D721Med (cell line): ENCODE results near the gene LHFPL6.

ENCODE experiments used
- DNase-seq: peaks from one replicate; pipeline ENCODE4 v3.0.0; 2011; ENCODE audit warnings: low spot score; ENCODE audit not compliant: insufficient read length
- FAIRE-seq: peaks from 2 replicates; lab custom pipeline; 2011; peaks lifted over from hg19 to GRCh38; lab: Jason Lieb, UNC
- TF ChIP-seq, protein P1 (sequence below): IDR thresholded peaks from 2 replicates; pipeline ENCODE4 v1.5.1; 2012; ENCODE audit warnings: mild to moderate bottlenecking, control low read depth; ENCODE audit not compliant: insufficient read depth; ENCODE audit errors: missing control alignments

LHFPL6 gene

DNA sequence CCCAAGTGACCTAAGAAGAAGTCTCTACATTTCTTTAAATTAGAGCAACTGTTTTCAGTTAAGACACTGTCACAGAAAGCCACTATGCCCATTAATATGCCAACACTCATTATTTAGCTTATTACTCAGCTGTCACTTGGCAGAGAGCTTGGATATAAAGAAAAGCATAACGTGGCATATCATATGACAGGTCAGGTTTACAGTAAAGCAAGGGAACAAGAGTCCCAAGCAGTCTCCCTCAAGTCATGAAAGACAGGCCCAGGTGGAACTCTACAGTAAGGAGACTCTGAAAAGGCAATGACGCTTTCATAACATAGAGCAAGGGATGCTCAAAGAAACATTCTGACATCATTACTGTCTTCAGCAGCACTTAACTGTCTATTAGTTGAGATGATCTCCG is 6.3 kb downstream of the LHFPL6 start:
- no peak for DNase-seq

GRCh38 chr13:39596176-39596575 is 6.8 kb downstream of the LHFPL6 start:
- no peak for FAIRE-seq
- no peak for DNase-seq
- TF ChIP-seq, protein P1, sequence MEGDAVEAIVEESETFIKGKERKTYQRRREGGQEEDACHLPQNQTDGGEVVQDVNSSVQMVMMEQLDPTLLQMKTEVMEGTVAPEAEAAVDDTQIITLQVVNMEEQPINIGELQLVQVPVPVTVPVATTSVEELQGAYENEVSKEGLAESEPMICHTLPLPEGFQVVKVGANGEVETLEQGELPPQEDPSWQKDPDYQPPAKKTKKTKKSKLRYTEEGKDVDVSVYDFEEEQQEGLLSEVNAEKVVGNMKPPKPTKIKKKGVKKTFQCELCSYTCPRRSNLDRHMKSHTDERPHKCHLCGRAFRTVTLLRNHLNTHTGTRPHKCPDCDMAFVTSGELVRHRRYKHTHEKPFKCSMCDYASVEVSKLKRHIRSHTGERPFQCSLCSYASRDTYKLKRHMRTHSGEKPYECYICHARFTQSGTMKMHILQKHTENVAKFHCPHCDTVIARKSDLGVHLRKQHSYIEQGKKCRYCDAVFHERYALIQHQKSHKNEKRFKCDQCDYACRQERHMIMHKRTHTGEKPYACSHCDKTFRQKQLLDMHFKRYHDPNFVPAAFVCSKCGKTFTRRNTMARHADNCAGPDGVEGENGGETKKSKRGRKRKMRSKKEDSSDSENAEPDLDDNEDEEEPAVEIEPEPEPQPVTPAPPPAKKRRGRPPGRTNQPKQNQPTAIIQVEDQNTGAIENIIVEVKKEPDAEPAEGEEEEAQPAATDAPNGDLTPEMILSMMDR, result no peak

More for the DNA sequence above, 6.3 kb downstream of the LHFPL6 start:
- no peak for FAIRE-seq
- TF ChIP-seq, protein P1, result no peak

- TF ChIP-seq, protein P1, result no peak
- FAIRE-seq (no peak), DNase-seq (no peak)
Observed at GRCh38 chr13:39590466-39591036, 12.4 kb downstream of the LHFPL6 start.

DNA sequence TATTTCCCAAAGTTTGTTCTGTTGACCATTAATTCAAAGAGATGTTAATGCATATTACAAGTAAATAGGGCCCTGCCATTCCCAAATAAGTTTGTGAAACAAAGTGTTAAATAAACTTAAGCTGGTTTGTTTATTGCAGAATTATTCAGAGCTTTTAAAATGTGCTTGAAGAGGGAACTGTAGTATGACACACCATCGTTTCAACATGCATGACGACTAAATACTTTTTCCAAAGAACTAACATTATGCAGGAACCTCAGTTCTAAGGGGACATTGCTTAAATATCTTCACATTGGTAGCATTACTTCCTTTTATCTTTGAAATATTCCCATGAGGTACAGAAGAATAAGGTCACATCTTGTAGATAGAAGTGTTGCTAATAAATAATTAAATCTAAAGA is 14.6 kb downstream of the LHFPL6 start:
- DNase-seq, result no peak
- TF ChIP-seq, protein P1, result no peak
- no peak for FAIRE-seq

DNA sequence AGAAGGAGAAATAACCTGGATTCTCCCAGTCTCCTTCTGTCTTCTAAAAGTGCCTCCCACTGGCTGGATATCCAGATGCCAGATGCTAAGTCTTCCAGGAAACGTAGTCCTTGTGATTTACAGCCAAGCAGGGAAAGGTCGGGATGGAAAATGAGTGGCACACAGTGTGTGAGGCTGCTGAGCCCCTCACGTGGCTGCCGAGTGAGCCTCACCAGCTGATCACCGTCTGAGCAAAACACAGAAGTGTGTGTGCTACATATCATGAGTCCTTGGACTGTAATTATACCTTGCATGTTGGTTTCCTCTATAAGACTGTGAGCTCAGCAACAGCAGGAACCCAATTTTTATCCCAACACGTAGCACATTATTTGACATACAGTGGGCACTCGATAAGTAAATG is 15.1 kb downstream of the LHFPL6 start:
- FAIRE-seq, result no peak
- no peak for DNase-seq
- TF ChIP-seq, protein P1, result no peak

DNA sequence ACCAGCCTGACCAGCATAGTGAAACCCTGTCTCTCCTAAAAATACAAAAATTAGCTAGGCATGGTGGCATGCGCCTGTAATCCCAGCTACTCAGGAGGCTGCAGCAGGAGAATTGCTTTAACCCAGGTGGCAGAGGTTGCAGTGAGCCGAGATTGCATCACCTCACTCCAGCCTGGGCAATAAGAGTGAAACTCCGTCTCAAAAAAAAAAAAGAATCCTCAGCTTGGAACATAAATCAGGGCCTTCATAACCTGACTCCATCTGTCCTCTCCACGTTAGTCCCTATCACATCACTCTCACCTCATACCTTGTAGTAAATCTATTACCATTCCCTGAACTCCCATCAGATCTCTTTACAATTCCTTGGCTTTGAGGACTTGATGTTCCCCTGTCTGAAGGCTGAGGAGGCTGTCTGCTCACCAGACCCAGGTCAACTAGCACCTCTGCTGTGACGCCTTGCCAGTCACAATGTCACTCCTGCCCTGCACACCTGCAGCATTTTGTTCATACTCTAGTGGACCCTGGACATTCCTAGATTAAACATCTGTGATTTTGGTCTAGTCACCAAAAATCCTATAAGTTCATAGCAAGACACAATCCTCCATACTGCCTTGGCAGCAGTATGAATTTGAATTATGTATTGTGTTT is 15.9 kb downstream of the LHFPL6 start:
- FAIRE-seq (no peak), DNase-seq (no peak)
- TF ChIP-seq, protein P1, result no peak

GRCh38 chr13:39586151-39586550 is 16.8 kb downstream of the LHFPL6 start:
- TF ChIP-seq, protein P1, result no peak
- DNase-seq (no peak), FAIRE-seq (no peak)
